Stimulated activated CD8-positive, alpha-beta memory T cell treated with anti-CD3 and anti-CD28 coated beads, Interleukin-7, amount 100 ng/mL, for 4 hours (primary cell): ENCODE data around the gene SDC3.

ENCODE experiments used
- DNase-seq, 2 donors: peaks; one replicate each; pipeline ENCODE4 v3.0.0-alpha.2; 2020; ENCODE audit warnings: low read depth in 2 of 2

The SDC3 gene

DNA sequence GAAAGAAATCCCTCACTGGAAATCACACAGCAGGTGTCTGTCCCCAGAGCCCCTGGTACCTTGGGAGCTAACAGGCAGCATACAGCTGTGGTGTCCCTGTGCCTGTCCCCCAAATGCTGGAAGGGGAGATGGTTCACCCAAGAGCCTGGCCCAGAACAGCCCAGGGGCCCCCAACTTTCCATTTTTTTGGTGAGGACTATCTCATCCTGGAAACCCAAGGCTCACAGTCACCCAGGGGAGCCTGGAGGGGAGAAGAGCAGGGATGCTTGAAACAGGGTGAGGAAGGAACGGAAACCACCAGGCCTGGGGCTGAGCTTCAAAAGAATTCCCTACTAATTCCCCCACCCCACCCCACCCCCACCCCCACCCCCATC is 3.6 kb downstream of the SDC3 start:
- DNase-seq, result no peak

DNA sequence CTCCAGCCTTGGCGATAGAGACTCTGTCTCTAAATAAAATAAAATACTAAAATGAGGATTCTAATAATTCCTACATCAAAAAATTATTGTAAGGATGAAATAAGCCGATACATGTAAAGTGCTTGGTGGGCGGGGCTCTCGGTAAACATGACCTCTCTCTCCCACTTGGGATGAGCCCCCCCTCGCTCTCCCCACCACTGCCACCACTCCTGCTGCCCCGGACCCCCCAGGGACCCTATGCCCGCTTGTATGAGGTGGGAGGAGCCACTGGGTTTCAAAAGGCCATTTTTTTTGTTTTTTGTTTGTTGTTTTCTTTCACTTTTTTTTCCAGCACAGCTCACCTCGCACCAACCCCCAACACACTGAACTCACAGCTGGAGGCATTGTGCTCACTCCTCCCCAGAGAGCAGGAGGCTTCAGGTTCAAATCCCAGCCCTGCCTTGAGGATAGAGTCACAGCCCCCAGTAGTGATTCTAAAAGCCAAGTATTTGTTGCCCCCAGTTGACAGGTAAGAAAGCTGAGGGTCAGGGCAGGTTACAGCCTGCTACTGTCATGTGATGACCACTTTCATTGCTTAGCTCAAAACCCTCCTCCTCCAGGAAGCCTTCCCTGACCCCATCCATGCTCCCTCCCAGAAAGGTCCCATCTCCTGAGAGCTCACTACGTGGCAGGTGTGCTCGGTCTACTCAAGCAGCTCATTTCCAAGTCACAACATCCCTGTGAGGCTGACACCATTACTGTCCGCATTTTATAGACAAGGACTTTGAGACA is 4.2 kb downstream of the SDC3 start:
- DNase-seq, result no peak

DNA sequence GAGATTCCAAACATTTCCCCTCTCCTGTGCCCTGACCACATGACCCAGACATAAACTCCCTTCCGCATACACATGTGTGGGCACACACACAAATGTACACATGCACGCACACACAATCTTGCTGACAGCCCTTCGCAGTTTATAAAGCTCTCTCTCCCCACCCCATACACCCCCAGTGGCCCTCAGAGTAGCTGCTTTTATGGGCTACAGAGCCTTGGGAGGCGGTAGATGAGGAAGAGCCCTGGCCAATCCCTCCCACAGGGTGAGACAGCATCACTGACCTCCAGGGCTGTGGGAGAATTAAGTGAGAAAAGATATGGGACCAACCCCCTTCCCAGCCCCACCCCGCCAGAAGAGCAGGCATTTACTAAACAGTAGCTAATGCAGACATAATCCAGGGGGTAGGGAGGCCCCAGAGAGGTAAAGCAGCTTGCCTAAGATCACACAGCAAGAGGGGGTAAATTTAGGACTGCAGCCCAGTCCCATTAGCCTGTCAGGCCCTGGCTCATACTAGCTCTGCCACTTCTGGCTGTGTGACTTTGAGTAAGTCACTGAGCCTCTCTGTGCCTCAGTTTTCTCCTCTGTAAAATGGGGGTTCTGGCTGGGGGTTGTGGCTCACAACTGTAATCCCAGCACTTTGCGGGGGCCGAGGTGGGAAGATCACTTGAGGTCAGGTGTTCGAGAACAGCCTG is 5.1 kb downstream of the SDC3 start:
- no peak for DNase-seq

GRCh38 chr1:30902593-30903290 is 5.8 kb downstream of the SDC3 start:
- DNase-seq, result no peak

GRCh38 chr1:30901798-30902581 is 6.6 kb downstream of the SDC3 start:
- no peak for DNase-seq

- DNase-seq, result no peak
Observed at GRCh38 chr1:30900931-30901560, 7.5 kb downstream of the SDC3 start.

DNA sequence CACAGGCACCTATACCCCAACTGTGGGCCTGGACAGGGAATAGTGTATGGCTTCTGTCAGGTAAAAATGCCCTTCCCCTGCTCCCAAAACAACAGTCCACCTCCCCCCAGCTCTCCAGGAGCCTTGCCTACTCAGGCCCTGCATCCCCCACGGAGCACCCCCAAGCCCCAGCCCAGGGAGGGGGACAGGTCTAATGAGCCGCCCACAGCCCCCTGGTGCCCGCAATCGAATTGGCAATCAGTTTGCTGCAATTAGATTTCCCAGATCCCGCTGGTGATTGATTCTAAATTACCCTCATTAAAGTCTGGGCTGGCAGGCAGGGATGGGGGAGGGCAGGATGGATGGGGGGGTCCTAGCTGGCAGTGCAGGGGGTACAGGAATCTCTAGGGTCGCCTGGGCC is 8.1 kb downstream of the SDC3 start:
- DNase-seq, result no peak

- no peak for DNase-seq
Observed at GRCh38 chr1:30899577-30900389, 8.8 kb downstream of the SDC3 start.

- no peak for DNase-seq
Observed at GRCh38 chr1:30898031-30898815, 10.3 kb downstream of the SDC3 start.

GRCh38 chr1:30896905-30897304 is 11.7 kb downstream of the SDC3 start:
- DNase-seq, result no peak

GRCh38 chr1:30895944-30896660 is 12.5 kb downstream of the SDC3 start:
- DNase-seq, result no peak

- no peak for DNase-seq
Observed at GRCh38 chr1:30895382-30895943, 13.1 kb downstream of the SDC3 start.

- DNase-seq, result no peak
Observed at GRCh38 chr1:30894508-30894973, 14.0 kb downstream of the SDC3 start.

DNA sequence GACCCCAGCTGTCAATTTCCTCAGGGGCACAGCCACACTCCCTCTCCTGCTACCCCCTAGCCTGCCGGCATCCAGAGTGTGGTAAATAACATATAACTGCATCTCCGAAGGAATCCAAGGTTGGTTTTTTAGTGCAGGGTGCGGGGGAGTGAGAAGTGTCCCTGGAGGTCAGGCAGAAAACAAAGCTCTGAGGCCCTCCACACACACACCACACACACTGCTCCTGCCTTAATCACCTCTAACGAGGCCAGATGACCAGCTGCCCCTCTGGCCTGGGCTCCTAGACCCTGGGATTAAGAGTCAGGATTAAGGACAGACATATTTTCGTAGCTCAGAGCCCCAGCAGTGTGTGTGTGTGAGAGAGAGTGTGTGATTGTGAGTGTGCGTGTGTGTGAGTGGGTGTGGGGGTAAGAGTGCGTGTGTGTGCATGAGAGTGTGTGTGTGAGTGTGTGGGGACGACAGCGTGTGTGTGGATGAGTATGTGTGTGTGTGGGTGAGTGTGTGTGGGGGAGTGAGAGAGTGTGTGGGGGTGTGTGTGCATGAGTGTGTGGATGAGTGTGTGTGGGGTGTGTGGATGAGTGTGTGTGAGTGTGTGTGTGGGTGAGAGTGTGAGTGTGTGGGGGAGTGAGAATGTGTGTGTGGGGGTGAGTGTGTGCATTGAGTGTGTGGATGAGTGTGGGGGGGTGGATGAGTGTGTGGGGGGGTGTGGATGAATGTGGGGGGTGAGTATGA is 14.6 kb downstream of the SDC3 start:
- DNase-seq, result no peak

- no peak for DNase-seq
Observed at GRCh38 chr1:30892671-30893073, 15.9 kb downstream of the SDC3 start.

DNA sequence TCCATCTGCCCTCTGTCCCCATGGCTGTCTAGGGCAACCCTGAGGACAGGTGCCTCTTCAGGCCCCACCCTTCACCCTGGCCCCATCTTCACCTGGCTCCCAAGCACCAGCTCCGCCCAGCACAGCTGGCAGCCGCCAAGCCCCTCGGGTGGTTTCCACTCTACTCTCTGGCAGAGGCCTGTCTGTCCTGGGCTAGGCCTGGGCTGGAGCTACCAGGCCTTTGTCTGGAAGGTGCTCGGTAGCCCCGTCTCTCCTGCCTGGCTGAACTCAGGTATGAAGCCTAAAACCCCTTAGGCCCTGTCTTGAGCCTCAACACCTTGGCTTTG is 17.4 kb downstream of the SDC3 start:
- no peak for DNase-seq

- DNase-seq, result no peak
Observed at GRCh38 chr1:30890502-30891226, 17.9 kb downstream of the SDC3 start.

- DNase-seq, result no peak
Observed at GRCh38 chr1:30889511-30889910, 19.0 kb downstream of the SDC3 start.
